ENCODE data around the gene PRKACA. TPM values are rescaled to one million over a fixed set of nuclear protein-coding genes. Genes with fewer than 3 reads are reported as not detected.
A peak's percentile ranks its signal among the peaks of the same experiment; 100 is the strongest.

The PRKACA gene
- total RNA-seq, 2 experiments from 2014 or later = 21.1 to 62.0 TPM

- POLR2A ChIA-PET = interaction anchor here (0.7 kb wide), 1 partner anchor 303 kb away, joined by 3 read pairs; no protein-coding TSS in a partner anchor
- DNase-seq (ENCODE audit: low spot score) = peak; percentile 40
- Histone ChIP-seq H2AFZ (ENCODE audit: low read length) (no peak overlapping the region), H3K36me3 (ENCODE audit: insufficient read depth, low read length) (peaks cover 13% of the 10 kb centered on the region), H3K4me2 (ENCODE audit: low read length) (peak overlapping the region; percentile 84), H3K9me2 (ENCODE audit: insufficient read depth, low read length) (no peaks in the 10 kb centered on the region), H4K20me1 (ENCODE audit: insufficient read depth, low read length) (no peaks in the 10 kb centered on the region), H3K9me3 (ENCODE audit: low read length) (no peaks in the 10 kb centered on the region), H3K4me3 (ENCODE audit: low read depth, low read length, poor library complexity, severe bottlenecking) (peak overlapping the region; percentile 94), H3K27ac (ENCODE audit: low read depth, low read length, poor library complexity, severe bottlenecking) (no peak overlapping the region), H3K79me2 (ENCODE audit: insufficient read depth, low read depth, low read length) (no peaks in the 10 kb centered on the region; the same call in 1 of the 2 replicates), H3K4me1 (ENCODE audit: insufficient read depth, low read length, poor library complexity, severe bottlenecking) (peaks cover 31% of the 10 kb centered on the region)
- TF ChIP-seq CTCF (conservative IDR thresholded peaks at IDR 0.05; ENCODE audit: low read length) (no peak), EZH2phosphoT487 (IDR thresholded peaks at IDR 0.05; ENCODE audit: borderline replicate concordance, low read depth, low read length) (no peak)
- CTCF ChIA-PET (ENCODE audit: unreplicated experiment) = interaction anchor here (1.2 kb wide), 1 partner anchor 11 kb away, joined by 5 read pairs; no protein-coding TSS in a partner anchor
- intact Hi-C loops (cut with micrococcal nuclease; ENCODE audit: unreplicated experiment) = loop anchor here (1.0 kb wide), 1 partner anchor 19 kb away; the partner anchor contains the start of gene ASF1B
- no TSS peak for BruUV-seq (replicated peaks)
Measured at GRCh38 chr19:14116918-14117578, 514 bp downstream of the PRKACA start.

DNA sequence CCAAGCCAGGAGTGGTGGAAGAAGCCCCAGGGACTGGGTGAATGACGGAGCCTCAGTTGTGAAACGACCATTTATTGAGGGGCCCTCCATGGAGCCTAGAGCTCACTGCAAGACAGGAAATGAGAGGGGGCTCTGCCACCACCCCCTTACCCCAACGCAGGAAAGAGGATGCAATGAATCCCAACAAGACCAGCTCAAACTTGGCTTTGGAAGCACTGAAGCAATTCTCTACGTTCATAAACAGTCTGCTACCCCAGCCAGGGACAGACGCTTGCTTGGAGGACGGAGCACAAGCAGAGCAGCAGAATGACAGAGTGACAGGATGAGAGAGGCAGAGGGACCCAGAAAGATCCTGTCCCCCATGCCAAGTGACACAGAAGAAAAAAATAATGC lies 1.0 kb downstream of the PRKACA start:
- H3K4me2 ChIP-seq (ENCODE audit: low read length) = peak overlapping the region; percentile 84
- no peak overlapping the region for H3K27ac ChIP-seq (ENCODE audit: low read depth, low read length, poor library complexity, severe bottlenecking)
- intact Hi-C loops (cut with micrococcal nuclease; ENCODE audit: unreplicated experiment) = no loop called here
- no peak overlapping the region for H2AFZ ChIP-seq (ENCODE audit: low read length)
- no peaks in the 10 kb centered on the region for H4K20me1 ChIP-seq (ENCODE audit: insufficient read depth, low read length)
- ChIA-PET CTCF (ENCODE audit: unreplicated experiment) (interaction anchor here (1.2 kb wide), 1 partner anchor 11 kb away, joined by 5 read pairs; no protein-coding TSS in a partner anchor), POLR2A (interaction anchor here (0.6 to 0.7 kb wide), 2 partner anchors 13 to 304 kb away, joined by 3 to 7 read pairs; no protein-coding TSS in a partner anchor)
- H3K4me1 ChIP-seq (ENCODE audit: insufficient read depth, low read length, poor library complexity, severe bottlenecking) = peaks cover 31% of the 10 kb centered on the region
- no peaks in the 10 kb centered on the region; the same call in 1 of the 2 replicates for H3K79me2 ChIP-seq (ENCODE audit: insufficient read depth, low read depth, low read length)
- peaks cover 12% of the 10 kb centered on the region for H3K36me3 ChIP-seq (ENCODE audit: insufficient read depth, low read length)
- H3K9me2 ChIP-seq (ENCODE audit: insufficient read depth, low read length) = no peaks in the 10 kb centered on the region
- no peak for TF ChIP-seq CTCF (conservative IDR thresholded peaks at IDR 0.05; ENCODE audit: low read length)
- TF ChIP-seq EZH2phosphoT487 (IDR thresholded peaks at IDR 0.05; ENCODE audit: borderline replicate concordance, low read depth, low read length) = no peak
- no peak for DNase-seq (ENCODE audit: low spot score)
- BruUV-seq (replicated peaks) = no TSS peak
- peak overlapping the region; percentile 94 for H3K4me3 ChIP-seq (ENCODE audit: low read depth, low read length, poor library complexity, severe bottlenecking)
- H3K9me3 ChIP-seq (ENCODE audit: low read length) = no peaks in the 10 kb centered on the region

- DNase-seq (ENCODE audit: low spot score) = no peak
Measured at GRCh38 chr19:14115756-14116155, 1.8 kb downstream of the PRKACA start.

More at GRCh38 chr19:14115756-14116155, 1.8 kb downstream of the PRKACA start:
- no TSS peak for BruUV-seq (replicated peaks)
- Histone ChIP-seq H3K9me2 (ENCODE audit: insufficient read depth, low read length) (no peaks in the 10 kb centered on the region), H3K79me2 (ENCODE audit: insufficient read depth, low read depth, low read length) (no peaks in the 10 kb centered on the region; the same call in 1 of the 2 replicates), H2AFZ (ENCODE audit: low read length) (no peak overlapping the region), H3K36me3 (ENCODE audit: insufficient read depth, low read length) (peaks cover 7% of the 10 kb centered on the region), H3K4me2 (ENCODE audit: low read length) (peak overlapping the region; percentile 84), H3K4me1 (ENCODE audit: insufficient read depth, low read length, poor library complexity, severe bottlenecking) (peaks cover 31% of the 10 kb centered on the region), H3K27ac (ENCODE audit: low read depth, low read length, poor library complexity, severe bottlenecking) (no peak overlapping the region), H3K4me3 (ENCODE audit: low read depth, low read length, poor library complexity, severe bottlenecking) (no peak overlapping the region), H4K20me1 (ENCODE audit: insufficient read depth, low read length) (no peaks in the 10 kb centered on the region), H3K9me3 (ENCODE audit: low read length) (no peaks in the 10 kb centered on the region)
- ChIA-PET CTCF (ENCODE audit: unreplicated experiment) (interaction anchor here (0.8 to 1.2 kb wide), 2 partner anchors 10 to 14 kb away, joined by 3 to 5 read pairs; no protein-coding TSS in a partner anchor), POLR2A (interaction anchor here (0.6 to 1.5 kb wide), 3 partner anchors 14 to 21 kb away, joined by 3 to 7 read pairs (median 4); partner anchors contain the start of gene ASF1B)
- intact Hi-C loops (cut with micrococcal nuclease; ENCODE audit: unreplicated experiment) = no loop called here
- no peak for TF ChIP-seq CTCF (conservative IDR thresholded peaks at IDR 0.05; ENCODE audit: low read length)
- TF ChIP-seq EZH2phosphoT487 (IDR thresholded peaks at IDR 0.05; ENCODE audit: borderline replicate concordance, low read depth, low read length) = no peak

Data from OCI-LY7 (cell line).